Epithelial cell of proximal tubule (primary cell): Measurements from ENCODE around the gene CDK10. TPM values are rescaled to one million over a fixed set of nuclear protein-coding genes. Genes with fewer than 3 reads are reported as not detected.

ENCODE experiments used
- DNase-seq: peaks from one replicate; pipeline ENCODE4 v3.0.0-alpha.2; 2011; ENCODE audit warnings: low read depth
- H3K4me3 ChIP-seq: 2 replicates; pipeline ENCODE4 v1.5.1; 2011; ENCODE audit warnings: low read depth, mild to moderate bottlenecking, low read length
- CTCF ChIP-seq: conservative IDR thresholded peaks from 2 replicates; pipeline ENCODE4 v1.5.1; 2012; ENCODE audit warnings: low read depth, mild to moderate bottlenecking, low read length
- total RNA-seq: library from RNA; depleted of rRNA; stranded (reverse); fragments of >200 nt; gene quantifications from 2 replicates; pipeline ENCODE4 v1.2.3, GENCODE V29; 2015

CDK10 gene
- total RNA-seq, 1 donor from 2014 or later = 35.1 TPM

- TF ChIP-seq CTCF = no peak
- H3K4me3 ChIP-seq = no peak overlapping the region
- DNase-seq = no peak
These were observed 41.4 kb upstream of the CDK10 start for GRCh38 chr16:89645122-89645521.

- DNase-seq = no peak
- no peak overlapping the region for H3K4me3 ChIP-seq
- TF ChIP-seq CTCF = no peak
These were observed 40.2 kb upstream of the CDK10 start for GRCh38 chr16:89646270-89646669.

- H3K4me3 ChIP-seq = no peak overlapping the region
- no peak for TF ChIP-seq CTCF
- no peak for DNase-seq
These were observed 39.6 kb upstream of the CDK10 start for GRCh38 chr16:89646906-89647305.

GRCh38 chr16:89651584-89651983, 34.9 kb upstream of the CDK10 start:
- TF ChIP-seq CTCF = no peak
- DNase-seq = no peak
- H3K4me3 ChIP-seq = no peak overlapping the region

- no peak overlapping the region for H3K4me3 ChIP-seq
- no peak for TF ChIP-seq CTCF
- DNase-seq = no peak
These were observed 32.7 kb upstream of the CDK10 start for GRCh38 chr16:89653656-89654295.

- DNase-seq = no peak
- no peak for TF ChIP-seq CTCF
- H3K4me3 ChIP-seq = no peak overlapping the region
These were observed 31.3 kb upstream of the CDK10 start for GRCh38 chr16:89655062-89655643.
